Measurements from ENCODE around the gene NEBL. TPM values are rescaled to one million over a fixed set of nuclear protein-coding genes. Genes with fewer than 3 reads are reported as not detected.
A peak's percentile ranks its signal among the peaks of the same experiment; 100 is the strongest.

The NEBL gene
- total and polyA plus RNA-seq, 4 donors = 19.4 to 74.7 (median 50.1) TPM

GRCh38 chr10:20871970-20872369 lies 25.1 kb downstream of the NEBL start:
- Histone ChIP-seq H3K4me3 (no peak overlapping the region), H3K9me3 (ENCODE audit: control insufficient read depth in 4 of 4, insufficient read depth in 3 of 4, low read length in 3 of 4) (no peaks in the 10 kb centered on the region), H3K4me1 (ENCODE audit: control insufficient read depth in 5 of 5, insufficient read depth in 5 of 5, low read length in 5 of 5) (peaks cover 0 to 5% (median 0%) of the 10 kb centered on the region in 5 donors), H3K9ac (ENCODE audit: insufficient read depth in 1 of 2, low read length in 2 of 2) (no peak overlapping the region), H3K27ac (ENCODE audit: low read depth in 1 of 2, low read length in 1 of 2) (no peak overlapping the region), H3K36me3 (ENCODE audit: control insufficient read depth in 4 of 4, insufficient read depth in 4 of 4, low read length in 4 of 4) (peaks cover 0 to 6% (median 0%) of the 10 kb centered on the region in 4 donors), H3K27me3 (ENCODE audit: control insufficient read depth in 3 of 3, insufficient read depth in 3 of 3, low read length in 2 of 3) (no peaks in the 10 kb centered on the region)
- WGBS, 2 donors = 78 to 90% methylated on average over 7 of the region's 7 CpGs
- ATAC-seq (ENCODE audit: insufficient read depth, low FRiP score) = no peak
- no peak for DNase-seq
- TF ChIP-seq CTCF (IDR thresholded peaks at IDR 0.05; ENCODE audit: control extremely low read depth, extremely low read depth) = no peak

DNA sequence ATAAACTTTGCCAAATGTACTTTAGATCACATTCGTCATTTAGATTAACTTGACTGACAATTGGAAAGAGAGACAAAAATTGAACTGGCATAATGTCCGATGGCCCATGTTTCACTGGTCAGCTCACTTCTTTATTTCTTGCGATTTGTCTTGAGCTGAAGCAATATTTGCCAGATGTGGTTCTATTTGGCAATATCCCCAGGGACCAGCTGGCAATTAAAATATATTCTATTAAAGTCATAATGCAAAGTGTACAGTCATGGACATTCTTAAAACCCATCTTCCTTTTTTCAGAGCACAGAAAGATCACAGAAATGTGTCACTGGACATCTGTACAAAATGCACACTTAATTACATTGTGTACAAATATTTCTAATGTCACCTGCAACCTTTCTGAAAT lies 26.3 kb downstream of the NEBL start:
- DNase-seq (peak; percentile 42 to 82 (median 82)), ATAC-seq (ENCODE audit: insufficient read depth, low FRiP score) (no peak)
- Histone ChIP-seq H3K4me3 (no peak overlapping the region), H3K36me3 (ENCODE audit: control insufficient read depth in 4 of 4, insufficient read depth in 4 of 4, low read length in 4 of 4) (peaks cover 0 to 6% (median under 1%) of the 10 kb centered on the region in 4 donors), H3K9me3 (ENCODE audit: control insufficient read depth in 4 of 4, insufficient read depth in 3 of 4, low read length in 3 of 4) (no peaks in the 10 kb centered on the region), H3K4me1 (ENCODE audit: control insufficient read depth in 5 of 5, insufficient read depth in 5 of 5, low read length in 5 of 5) (peaks cover 0 to 5% (median 0%) of the 10 kb centered on the region in 5 donors), H3K9ac (ENCODE audit: insufficient read depth in 1 of 2, low read length in 2 of 2) (no peak overlapping the region), H3K27ac (ENCODE audit: low read depth in 1 of 2, low read length in 1 of 2) (no peak overlapping the region), H3K27me3 (ENCODE audit: control insufficient read depth in 3 of 3, insufficient read depth in 3 of 3, low read length in 2 of 3) (no peaks in the 10 kb centered on the region)
- TF ChIP-seq CTCF (IDR thresholded peaks at IDR 0.05; ENCODE audit: control extremely low read depth, extremely low read depth) = no peak
- WGBS, 2 donors = 82 to 87% methylated on average over 3 of the region's 3 CpGs

DNA sequence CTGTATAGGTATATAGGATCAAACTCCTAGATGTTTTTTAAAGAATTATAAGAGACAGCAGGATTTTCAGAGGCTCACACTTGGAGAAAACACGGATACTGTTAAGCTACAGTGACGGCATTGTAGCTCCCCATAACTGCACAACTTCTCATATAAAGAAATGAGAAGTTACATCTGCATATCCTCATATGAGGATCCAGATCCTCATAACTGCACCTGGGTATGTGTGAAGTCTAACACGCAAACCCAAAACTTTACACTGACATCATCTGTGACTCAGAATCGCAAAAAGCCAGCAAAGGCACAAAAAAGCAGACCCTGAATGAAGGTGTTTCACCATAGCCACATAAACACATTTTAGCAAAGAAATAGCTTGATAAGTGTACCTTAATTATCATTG lies 34.1 kb downstream of the NEBL start:
- no peak overlapping the region for H3K27ac ChIP-seq (ENCODE audit: low read depth in 1 of 2, low read length in 1 of 2)
- no peaks in the 10 kb centered on the region for H3K27me3 ChIP-seq (ENCODE audit: control insufficient read depth in 3 of 3, insufficient read depth in 3 of 3, low read length in 2 of 3)
- 71 to 96% methylated on average over 4 of the region's 4 CpGs for WGBS, 2 donors
- no peak overlapping the region for H3K9ac ChIP-seq (ENCODE audit: insufficient read depth in 1 of 2, low read length in 2 of 2)
- DNase-seq (no peak), ATAC-seq (ENCODE audit: insufficient read depth, low FRiP score) (no peak)
- no peaks in the 10 kb centered on the region for H3K9me3 ChIP-seq (ENCODE audit: control insufficient read depth in 4 of 4, insufficient read depth in 3 of 4, low read length in 3 of 4)
- no peaks in the 10 kb centered on the region for H3K4me1 ChIP-seq (ENCODE audit: control insufficient read depth in 5 of 5, insufficient read depth in 5 of 5, low read length in 5 of 5)
- no peak overlapping the region for H3K4me3 ChIP-seq
- TF ChIP-seq CTCF (IDR thresholded peaks at IDR 0.05; ENCODE audit: control extremely low read depth, extremely low read depth) = no peak
- H3K36me3 ChIP-seq (ENCODE audit: control insufficient read depth in 4 of 4, insufficient read depth in 4 of 4, low read length in 4 of 4) = peaks cover 0 to 15% (median 2%) of the 10 kb centered on the region in 4 donors
